T-helper 1 cell treated with Interleukin-12 subunit alpha and Interleukin-12 subunit beta and Interleukin-4 antibody, amounts not matched to agents 30 ng/mL and 1 ng/mL, for 36 hours (primary cell): ENCODE measurements around the gene HOXC9. TPM values are rescaled to one million over a fixed set of nuclear protein-coding genes. Genes with fewer than 3 reads are reported as not detected.

Experiments used
- intact Hi-C: fragments of 100-400 bp; cut with micrococcal nuclease; formaldehyde crosslinking; loops from one replicate; pipeline ENCODE4 v1.15.1; 2024
- total RNA-seq: library from RNA; stranded (reverse); gene quantifications from 2 replicates; pipeline ENCODE4 v1.2.3, GENCODE V29; 2022

Gene HOXC9
- total RNA-seq, 1 donor from 2014 or later, result not detected

GRCh38 chr12:53974084-53975063 lies 25.6 kb upstream of the HOXC9 start, which contains the start of gene HOTAIR:
Gene HOTAIR, minus strand, starts transcription at chr12:53974954.
- intact Hi-C loops, result loop anchor here (5.0 kb wide), 2 partner anchors 37 to 38 kb away; partner anchors contain the start of gene HOXC13

GRCh38 chr12:53975064-53975471 lies 24.9 kb upstream of the HOXC9 start:
- intact Hi-C loops, result loop anchor here (5.0 kb wide), 1 partner anchor 37 kb away; no protein-coding TSS in a partner anchor

DNA sequence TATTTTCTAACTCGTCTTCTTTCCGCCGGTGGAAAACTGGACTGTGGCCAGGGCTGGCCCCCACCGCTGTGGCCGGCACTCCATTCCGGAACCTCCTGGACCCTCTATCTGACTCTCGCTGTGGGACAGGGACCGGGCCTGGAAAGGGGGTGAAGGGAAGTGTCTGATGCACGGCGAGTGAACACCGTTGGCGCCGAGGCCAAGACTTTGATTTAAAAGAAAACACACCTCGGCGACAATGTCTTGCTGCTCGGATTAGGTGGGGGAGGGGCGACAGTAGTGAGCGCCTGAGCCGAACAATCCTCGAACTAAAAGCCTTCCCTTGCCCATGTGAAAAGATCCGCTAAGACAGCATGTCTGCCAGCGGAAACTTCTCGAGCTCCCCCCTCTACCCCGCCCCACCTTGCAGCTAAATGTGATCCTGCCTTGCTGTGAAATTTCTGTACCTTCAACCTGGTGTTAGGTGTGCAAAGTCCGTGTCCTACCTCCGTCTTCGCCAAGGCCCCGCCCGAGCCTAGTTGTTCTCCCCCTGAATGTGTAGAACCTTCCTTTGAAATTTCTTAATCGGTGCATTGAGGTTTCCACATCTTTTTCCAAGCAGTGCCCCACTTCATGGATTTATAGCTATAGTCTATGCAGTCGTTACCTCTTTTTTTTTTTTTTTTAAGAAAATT lies 24.3 kb upstream of the HOXC9 start:
- intact Hi-C loops, result loop anchor here (2.0 to 5.0 kb wide), 2 partner anchors 13 to 37 kb away; no protein-coding TSS in a partner anchor

DNA sequence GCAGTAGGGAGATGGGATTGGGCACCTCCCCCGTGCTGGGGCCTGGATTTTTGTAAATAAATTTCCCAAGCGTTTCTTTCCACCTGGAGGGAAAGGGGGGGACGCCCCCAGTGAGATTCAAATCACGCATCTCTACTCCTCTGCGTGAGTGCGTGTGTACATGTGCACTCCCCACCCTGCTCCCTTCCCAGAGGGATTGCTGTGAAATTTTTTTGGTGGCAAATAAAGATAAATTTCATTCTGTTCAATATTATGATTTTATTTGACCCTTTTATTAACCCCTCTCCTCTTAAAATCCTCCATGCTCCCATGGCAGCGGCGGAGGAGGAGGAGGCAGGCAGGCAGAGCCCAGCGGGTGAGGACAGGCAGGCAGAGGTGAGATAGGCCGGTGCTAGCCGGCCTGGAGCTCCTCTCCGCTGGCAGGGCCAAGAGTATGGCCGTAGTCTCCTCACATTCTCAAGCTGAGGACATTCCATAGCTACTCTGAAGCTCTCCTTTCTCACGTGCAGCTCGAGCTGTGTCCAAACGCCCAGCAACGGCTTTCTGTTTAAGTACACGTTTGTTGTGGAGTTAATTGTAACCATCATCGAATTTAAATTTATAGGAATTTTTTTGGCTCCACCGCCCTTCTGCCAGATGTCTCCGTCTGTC lies 23.7 kb upstream of the HOXC9 start:
- intact Hi-C loops, result loop anchor here (2.0 to 5.0 kb wide), 2 partner anchors 13 to 36 kb away; no protein-coding TSS in a partner anchor

DNA sequence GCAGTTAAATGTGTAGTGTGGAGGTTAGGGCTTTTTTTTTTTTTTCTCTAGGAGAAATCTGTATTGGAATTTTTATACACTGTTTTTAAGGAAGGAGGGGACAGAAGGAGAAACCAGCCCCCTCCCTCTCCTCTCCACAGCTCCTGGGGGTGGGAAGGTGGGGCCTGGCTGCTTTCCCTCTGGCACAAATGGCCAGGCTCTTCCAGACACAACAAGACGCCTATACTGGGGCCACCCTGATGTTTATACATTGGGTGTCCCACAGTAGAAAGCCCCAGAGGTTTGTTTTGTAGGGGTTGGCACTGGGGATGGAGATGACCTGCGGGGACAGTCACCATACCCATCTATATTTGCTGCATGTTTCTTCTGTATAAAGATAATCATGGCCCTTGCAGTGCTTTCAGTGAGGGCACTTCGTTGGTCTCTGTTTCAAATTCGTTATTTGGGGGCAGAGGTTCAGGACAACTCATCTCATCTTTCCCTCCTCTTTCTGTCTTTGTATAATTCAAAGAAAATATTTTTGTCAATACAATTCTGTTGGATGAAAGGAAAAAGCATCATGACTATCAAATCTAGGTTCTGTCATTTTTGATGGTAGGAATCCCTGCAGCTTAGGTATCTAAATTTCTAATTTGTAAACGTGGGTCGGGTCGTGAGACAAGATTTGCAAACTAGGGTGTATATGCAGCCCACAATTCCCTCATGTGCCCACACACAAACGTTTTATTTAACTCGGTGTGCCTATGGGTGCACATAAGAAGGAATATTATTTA lies 23.0 kb upstream of the HOXC9 start:
- intact Hi-C loops, result loop anchor here (2.0 to 5.0 kb wide), 2 partner anchors 14 to 35 kb away; no protein-coding TSS in a partner anchor

DNA sequence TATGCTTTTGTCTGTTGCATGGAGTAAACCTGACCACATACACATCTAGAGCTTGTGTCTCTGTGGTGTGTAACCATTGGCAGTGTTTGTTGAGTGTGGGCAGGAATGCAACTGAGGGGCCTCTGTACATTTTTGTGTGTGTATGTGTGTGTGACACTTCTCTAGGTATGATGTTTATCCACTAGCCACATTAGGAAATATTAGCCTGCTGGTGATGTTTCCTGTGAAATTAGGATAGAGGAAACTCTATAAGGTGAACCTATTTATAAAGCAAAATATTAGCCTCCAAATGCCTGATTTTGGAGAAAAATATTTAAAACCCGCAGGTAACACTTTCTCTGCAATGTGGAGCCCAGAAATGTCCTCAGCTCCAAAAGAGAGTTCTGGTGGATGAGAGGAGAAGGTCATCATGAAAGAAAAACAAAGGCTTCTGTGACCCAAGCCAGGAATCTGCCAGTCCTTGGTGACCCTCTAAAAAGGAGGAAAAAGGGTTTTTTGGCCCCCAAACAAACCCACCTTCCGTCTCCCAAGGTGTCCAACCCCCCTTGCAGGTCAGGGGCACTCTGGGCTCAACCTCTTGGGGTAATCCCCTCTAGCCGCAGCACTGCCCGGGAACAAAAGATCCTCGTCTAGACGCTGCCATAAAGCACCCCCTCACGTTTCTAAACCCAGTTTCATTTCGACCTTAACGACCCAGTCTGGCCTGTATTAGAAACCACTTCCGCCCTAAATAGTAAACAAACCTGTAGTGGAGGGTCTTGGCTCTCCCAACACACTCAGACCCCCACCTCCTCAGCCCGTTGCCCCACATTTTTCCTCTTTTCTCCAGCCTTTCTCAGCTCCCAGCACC lies 22.1 kb upstream of the HOXC9 start:
- intact Hi-C loops, result loop anchor here (2.0 to 5.0 kb wide), 2 partner anchors 15 to 34 kb away; no protein-coding TSS in a partner anchor

- intact Hi-C loops, result loop anchor here (5.0 kb wide), 1 partner anchor 34 kb away; no protein-coding TSS in a partner anchor
These were observed 21.2 kb upstream of the HOXC9 start for GRCh38 chr12:53978477-53979356.

DNA sequence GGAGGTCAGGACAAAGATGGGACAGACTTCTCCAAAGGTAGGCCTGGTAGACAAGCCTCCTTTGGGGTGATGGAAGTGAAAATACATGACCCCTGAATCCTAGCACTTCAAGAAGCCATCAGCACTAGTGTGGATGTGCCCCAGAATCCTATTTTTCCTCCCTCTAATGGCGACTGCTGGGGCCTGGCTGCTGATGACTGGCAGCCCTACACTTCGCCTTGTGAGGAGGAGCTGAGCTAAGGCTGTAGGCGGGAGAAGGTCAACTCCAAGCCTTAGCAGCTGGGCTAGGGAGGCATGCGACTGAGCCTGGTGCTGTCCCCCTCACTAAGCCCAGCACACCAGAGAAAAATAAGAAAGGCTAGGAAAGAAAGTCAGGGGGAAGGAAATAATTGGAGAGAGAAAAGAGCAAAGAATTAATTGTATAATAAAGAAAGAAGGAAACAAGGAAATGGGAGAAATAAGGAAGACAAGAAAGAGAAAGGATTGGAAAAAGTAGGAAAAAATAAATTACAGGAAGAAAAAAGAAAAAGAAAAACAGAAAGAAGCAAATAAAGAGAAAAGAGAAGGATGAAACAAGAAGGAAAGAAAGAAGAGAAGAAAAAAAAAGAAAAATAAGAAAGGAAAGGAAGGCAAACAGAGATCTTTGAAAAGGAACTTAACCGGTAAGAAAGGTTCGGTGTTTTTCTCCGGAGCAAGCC lies 19.7 kb upstream of the HOXC9 start:
- intact Hi-C loops, result loop anchor here (2.0 kb wide), 1 partner anchor 15 kb away; no protein-coding TSS in a partner anchor

GRCh38 chr12:53980802-53981496 lies 19.0 kb upstream of the HOXC9 start:
- intact Hi-C loops, result loop anchor here (2.0 kb wide), 1 partner anchor 14 kb away; no protein-coding TSS in a partner anchor

- intact Hi-C loops, result loop anchor here (2.0 kb wide), 1 partner anchor 13 kb away; no protein-coding TSS in a partner anchor
These were observed 18.1 kb upstream of the HOXC9 start for GRCh38 chr12:53981634-53982565.

DNA sequence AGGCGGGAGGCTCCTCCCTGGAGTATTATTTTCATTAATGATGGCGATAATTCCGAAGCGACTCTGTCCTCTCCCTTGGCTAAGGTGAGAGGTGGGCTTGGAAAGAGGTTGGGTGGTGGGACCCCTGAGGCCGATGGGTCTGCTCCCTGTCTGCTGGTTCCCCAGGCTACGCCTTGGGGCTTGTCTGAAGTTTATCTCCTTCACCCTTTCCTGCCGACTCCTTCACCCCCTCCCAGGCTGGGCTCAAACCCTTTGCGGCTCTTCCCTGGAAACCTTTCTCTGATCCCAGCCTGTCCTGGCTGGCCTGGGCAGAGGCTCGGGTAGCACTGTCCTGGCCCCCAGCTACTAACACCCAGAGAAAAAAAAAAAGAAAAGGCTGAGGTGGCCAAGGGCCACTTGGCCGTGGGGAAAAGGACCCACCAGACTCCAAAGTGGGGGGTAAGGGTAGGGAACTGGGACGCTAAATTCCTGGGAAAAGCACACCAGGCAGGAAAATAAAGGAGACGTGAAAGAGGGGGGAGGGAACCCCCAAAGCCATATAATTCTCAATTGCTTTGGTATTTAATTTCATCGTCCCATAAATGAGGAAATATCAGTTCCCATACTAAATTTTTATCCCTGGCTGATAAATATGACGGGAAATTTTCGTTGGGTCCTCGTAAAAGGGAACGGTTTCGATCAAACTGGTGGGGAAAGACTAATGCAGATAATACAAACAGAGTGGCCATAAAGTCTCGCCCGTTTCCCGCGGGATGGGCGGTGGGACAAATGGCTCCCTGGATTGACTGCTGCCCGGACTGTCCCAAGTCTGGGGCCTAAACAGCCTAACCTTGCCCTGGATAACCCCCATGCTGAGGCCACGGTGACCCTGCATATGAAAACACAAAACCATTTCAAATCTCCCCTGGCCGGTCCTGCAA lies 17.1 kb upstream of the HOXC9 start:
- intact Hi-C loops, result no loop called here

GRCh38 chr12:53983568-53983949 lies 16.4 kb upstream of the HOXC9 start:
- intact Hi-C loops, result no loop called here

GRCh38 chr12:53983950-53984572 lies 15.9 kb upstream of the HOXC9 start:
- intact Hi-C loops, result no loop called here
